ENCODE measurements around the gene FBLL1. TPM values are rescaled to one million over a fixed set of nuclear protein-coding genes. Genes with fewer than 3 reads are reported as not detected.

FBLL1 gene
- polyA plus RNA-seq, 1 donor (not counting 4 experiments of a cell fraction or from before 2014, with no cell fraction given), result not detected

DNA sequence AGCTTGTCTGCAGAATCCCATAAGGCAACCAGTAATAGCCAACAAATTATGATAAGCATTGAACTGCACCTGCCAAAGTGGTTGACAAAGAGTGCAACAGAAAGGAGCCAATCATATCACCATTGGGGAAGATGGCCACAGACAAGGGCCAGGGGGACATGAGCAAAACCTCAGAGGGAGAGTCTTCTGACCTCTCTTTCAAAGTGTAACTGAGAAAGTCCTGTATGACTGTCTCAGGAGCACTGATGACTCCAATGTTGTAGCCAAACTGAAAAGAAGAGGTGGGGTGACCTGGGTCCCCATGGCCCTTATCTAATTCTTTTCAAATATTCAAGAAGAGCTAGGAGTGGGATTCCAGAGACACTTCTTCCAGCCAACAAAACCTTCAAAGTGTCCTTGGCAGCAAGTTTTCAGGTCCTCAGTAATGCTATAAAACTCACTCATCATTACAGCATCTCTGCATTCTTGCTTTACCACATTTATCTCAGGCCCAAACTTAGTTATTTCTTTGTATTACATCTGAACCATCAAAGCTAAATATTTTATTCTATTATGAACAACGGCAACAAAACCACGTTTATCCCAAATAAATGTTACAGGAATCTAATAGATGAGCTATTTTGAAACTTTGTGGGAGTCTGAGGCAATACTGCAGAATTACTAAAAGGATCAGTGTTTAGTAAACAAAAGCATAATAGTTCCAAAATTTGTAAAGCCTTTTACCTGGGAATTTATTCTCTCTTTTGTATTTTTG is 24.4 kb downstream of the FBLL1 start:
- H3K36me3 ChIP-seq (ENCODE audit: control insufficient read depth in 2 of 2, extremely low read depth in 1 of 2, insufficient read depth in 2 of 2, low read length in 2 of 2), result peaks cover 14 to 15% of the 10 kb centered on the region in 2 experiments
- FAIRE-seq, result no peak

GRCh38 chr5:168557389-168557788 is 28.3 kb downstream of the FBLL1 start:
- Histone ChIP-seq H3K9me3 (ENCODE audit: control insufficient read depth, low read depth, low read length) (no peaks in the 10 kb centered on the region), H3K36me3 (ENCODE audit: control insufficient read depth in 2 of 2, extremely low read depth in 1 of 2, insufficient read depth in 2 of 2, low read length in 2 of 2) (peaks cover 15 to 23% of the 10 kb centered on the region in 2 experiments), H3K4me1 (ENCODE audit: control insufficient read depth, extremely low read depth, insufficient read depth, low read length) (no peaks in the 10 kb centered on the region), H4K20me1 (ENCODE audit: control insufficient read depth, extremely low read depth, insufficient read depth, low read length) (no peaks in the 10 kb centered on the region), H3K4me3 (ENCODE audit: control insufficient read depth in 2 of 3, extremely low read depth in 1 of 3, insufficient read depth in 2 of 3, low read depth in 1 of 3, low read length in 3 of 3) (no peak overlapping the region), H3K27me3 (ENCODE audit: control insufficient read depth, extremely low read depth, insufficient read depth, low read length) (no peaks in the 10 kb centered on the region), H2AFZ (ENCODE audit: control insufficient read depth, low read length) (no peak overlapping the region), H3K9ac (ENCODE audit: control insufficient read depth, extremely low read depth, insufficient read depth, low read length) (no peak overlapping the region), H3K4me2 (ENCODE audit: control insufficient read depth, extremely low read depth, insufficient read depth, low read depth, low read length) (no peak overlapping the region), H3K27ac (ENCODE audit: control insufficient read depth, insufficient read depth, low read length) (no peak overlapping the region), H3K9me1 (ENCODE audit: control insufficient read depth, extremely low read depth, insufficient read depth, low read length) (no peaks in the 10 kb centered on the region), H3K79me2 (ENCODE audit: control insufficient read depth, insufficient read depth, low read length) (peaks cover 13% of the 10 kb centered on the region)
- TF ChIP-seq CTCF (optimal IDR thresholded peaks at IDR 0.05 in 1 of 3, IDR thresholded peaks at IDR 0.05 in 1 of 3, conservative IDR thresholded peaks at IDR 0.05 in 1 of 3; ENCODE audit: extremely low read depth in 1 of 3, insufficient read depth in 2 of 3, low read length in 3 of 3) (no peak), EZH2 (IDR thresholded peaks at IDR 0.05; ENCODE audit: low read length) (no peak)
- no peak for FAIRE-seq
- dilution Hi-C loops (cut with MboI; ENCODE audit: extremely low pct_ligation_motif_present, low sequenced_read_pairs), result no loop called here
- no peak for DNase-seq (ENCODE audit: low read depth, low spot score)

More for the DNA sequence above, 24.4 kb downstream of the FBLL1 start:
- no peaks in the 10 kb centered on the region for H3K4me1 ChIP-seq (ENCODE audit: control insufficient read depth, extremely low read depth, insufficient read depth, low read length)
- TF ChIP-seq EZH2 (IDR thresholded peaks at IDR 0.05; ENCODE audit: low read length), result no peak
- no peak for TF ChIP-seq CTCF (optimal IDR thresholded peaks at IDR 0.05 in 1 of 3, IDR thresholded peaks at IDR 0.05 in 1 of 3, conservative IDR thresholded peaks at IDR 0.05 in 1 of 3; ENCODE audit: extremely low read depth in 1 of 3, insufficient read depth in 2 of 3, low read length in 3 of 3)
- H4K20me1 ChIP-seq (ENCODE audit: control insufficient read depth, extremely low read depth, insufficient read depth, low read length), result no peaks in the 10 kb centered on the region
- no peak overlapping the region for H3K4me3 ChIP-seq (ENCODE audit: control insufficient read depth in 2 of 3, extremely low read depth in 1 of 3, insufficient read depth in 2 of 3, low read depth in 1 of 3, low read length in 3 of 3)
- no peak overlapping the region for H3K27ac ChIP-seq (ENCODE audit: control insufficient read depth, insufficient read depth, low read length)
- DNase-seq (ENCODE audit: low read depth, low spot score), result no peak
- no peak overlapping the region for H3K9ac ChIP-seq (ENCODE audit: control insufficient read depth, extremely low read depth, insufficient read depth, low read length)
- no peaks in the 10 kb centered on the region for H3K9me3 ChIP-seq (ENCODE audit: control insufficient read depth, low read depth, low read length)
- dilution Hi-C loops (cut with MboI; ENCODE audit: extremely low pct_ligation_motif_present, low sequenced_read_pairs), result no loop called here
- peaks cover 26% of the 10 kb centered on the region for H3K79me2 ChIP-seq (ENCODE audit: control insufficient read depth, insufficient read depth, low read length)
- no peak overlapping the region for H3K4me2 ChIP-seq (ENCODE audit: control insufficient read depth, extremely low read depth, insufficient read depth, low read depth, low read length)
- H3K27me3 ChIP-seq (ENCODE audit: control insufficient read depth, extremely low read depth, insufficient read depth, low read length), result no peaks in the 10 kb centered on the region
- no peak overlapping the region for H2AFZ ChIP-seq (ENCODE audit: control insufficient read depth, low read length)
- no peaks in the 10 kb centered on the region for H3K9me1 ChIP-seq (ENCODE audit: control insufficient read depth, extremely low read depth, insufficient read depth, low read length)

Data from keratinocyte (primary cell).